IMR-90 (cell line): ENCODE measurements around the gene RFK.
A peak's percentile ranks its signal among the peaks of the same experiment; 100 is the strongest.

Experiments
- CEBPB ChIP-seq: IDR thresholded peaks from 2 replicates; pipeline ENCODE4 v1.6.1; 2012; ENCODE audit warnings: low read depth, low read length, improper control_type of control experiment
- CTCF ChIP-seq: conservative IDR thresholded peaks from 2 replicates; pipeline ENCODE4 v1.5.1; 2012; ENCODE audit warnings: mild to moderate bottlenecking, low read depth, low read length, improper control_type of control experiment
- ELK1 ChIP-seq: fragments of 150-350 bp; IDR thresholded peaks from 2 replicates; pipeline ENCODE4 v1.6.1; 2016; ENCODE audit warnings: low read depth, mild to moderate bottlenecking, low read length, moderate library complexity, borderline replicate concordance
- MXI1 ChIP-seq: IDR thresholded peaks from 2 replicates; pipeline ENCODE4 v1.6.1; 2012; ENCODE audit warnings: low read depth, mild to moderate bottlenecking, low read length, moderate library complexity, borderline replicate concordance
- POLR2A ChIP-seq: IDR thresholded peaks from 2 replicates; pipeline ENCODE4 v1.6.1; 2012; ENCODE audit warnings: mild to moderate bottlenecking, low read depth, low read length

- TF ChIP-seq ELK1 (no peak), CEBPB (peak; percentile 30; the same call in 1 of the 2 replicates), CTCF (peak; percentile 69), POLR2A (no peak), MXI1 (no peak; the same call in 1 of the 2 replicates)
Measured at GRCh38 chr9:76403352-76403751, 9.1 kb upstream of the RFK start.
